OCI-LY7 (cell line): ENCODE results near the gene CR2. TPM values are rescaled to one million over a fixed set of nuclear protein-coding genes. Genes with fewer than 3 reads are reported as not detected.

Experiments
- BruUV-seq: library from RNA; stranded (reverse); fragments of 400-500 nt; replicated peaks from 2 replicates; lab custom pipeline; 2021; lab: Mats Ljungman, UMichigan
- CTCF ChIA-PET: fragments of 300-600 bp; sonication (Branson Sonifier 250); formaldehyde crosslinking; loops from one replicate; lab custom pipeline; 2022; ENCODE audit warnings: antibody characterized with exemption; ENCODE audit not compliant: unreplicated experiment; lab: Charles Lee
- POLR2A ChIA-PET: fragments of 300-600 bp; sonication (Branson Sonifier 250); formaldehyde crosslinking; loops from one replicate; lab custom pipeline; 2022; ENCODE audit warnings: antibody characterized with exemption; lab: Charles Lee
- DNase-seq: peaks from one replicate; pipeline ENCODE4 v3.0.0-alpha.2; 2015; ENCODE audit warnings: low spot score
- H2AFZ ChIP-seq: fragments of 200-600 bp; sonication (generic), shearing (Covaris generic); 2 replicates; pipeline ENCODE4 v1.6.1; 2014; ENCODE audit warnings: mild to moderate bottlenecking, antibody characterized with exemption, low read length, moderate library complexity
- H3K27ac ChIP-seq: fragments of 200-600 bp; sonication (generic); 2 replicates; pipeline ENCODE4 v1.5.1; 2014; ENCODE audit warnings: mixed run types, low read depth, mild to moderate bottlenecking, moderate library complexity, low read length, inconsistent platforms; ENCODE audit not compliant: poor library complexity, severe bottlenecking
- H3K36me3 ChIP-seq: fragments of 200-600 bp; sonication (generic); 2 replicates; pipeline ENCODE4 v1.6.1; 2014; ENCODE audit warnings: mild to moderate bottlenecking, antibody characterized with exemption, low read length, moderate library complexity, mixed read lengths; ENCODE audit not compliant: insufficient read depth
- H3K4me1 ChIP-seq: fragments of 200-600 bp; sonication (generic); 2 replicates; pipeline ENCODE4 v1.5.1; 2014; ENCODE audit warnings: mild to moderate bottlenecking, low read length; ENCODE audit not compliant: insufficient read depth, poor library complexity, severe bottlenecking
- H3K4me2 ChIP-seq: fragments of 200-600 bp; sonication (generic); 2 replicates; pipeline ENCODE4 v1.6.1; 2014; ENCODE audit warnings: mild to moderate bottlenecking, low read length
- H3K4me3 ChIP-seq: fragments of 200-600 bp; sonication (generic); 2 replicates; pipeline ENCODE4 v1.5.1; 2014; ENCODE audit warnings: mild to moderate bottlenecking, low read depth, low read length; ENCODE audit not compliant: poor library complexity, severe bottlenecking
- H3K79me2 ChIP-seq: fragments of 200-600 bp; sonication (generic); 2 replicates; pipeline ENCODE4 v1.6.1; 2016; ENCODE audit warnings: low read depth, mild to moderate bottlenecking, low read length, moderate library complexity, mixed read lengths; ENCODE audit not compliant: insufficient read depth
- H3K9me2 ChIP-seq: fragments of 200-600 bp; sonication (generic); 2 replicates; pipeline ENCODE4 v1.6.1; 2016; ENCODE audit warnings: mild to moderate bottlenecking, low read length, mixed read lengths; ENCODE audit not compliant: insufficient read depth
- H3K9me3 ChIP-seq: fragments of 200-600 bp; sonication (generic); 2 replicates; pipeline ENCODE4 v1.6.1; 2014; ENCODE audit warnings: mild to moderate bottlenecking, mixed run types, low read length, mixed read lengths
- H4K20me1 ChIP-seq: fragments of 200-600 bp; sonication (generic); 2 replicates; pipeline ENCODE4 v1.6.1; 2014; ENCODE audit warnings: mild to moderate bottlenecking, antibody characterized with exemption, low read length, moderate library complexity, mixed read lengths; ENCODE audit not compliant: insufficient read depth
- CTCF ChIP-seq: fragments of 200-600 bp; sonication (generic); conservative IDR thresholded peaks from 2 replicates; pipeline ENCODE4 v1.5.1; 2014; ENCODE audit warnings: mild to moderate bottlenecking, antibody characterized with exemption, low read length, moderate library complexity, mixed read lengths
- EZH2phosphoT487 ChIP-seq: fragments of 200-600 bp; sonication (generic); IDR thresholded peaks from 2 replicates; pipeline ENCODE4 v1.6.1; 2018; ENCODE audit warnings: low read depth, borderline replicate concordance, mild to moderate bottlenecking, mixed run types, antibody characterized with exemption, low read length, moderate library complexity, mixed read lengths
- intact Hi-C: fragments of 100-400 bp; cut with micrococcal nuclease; formaldehyde crosslinking; loops from one replicate; pipeline ENCODE4 v1.10.0; 2022; ENCODE audit not compliant: unreplicated experiment
- total RNA-seq, 2 experiments: library from RNA; depleted of rRNA in 1 of 2; stranded (reverse); fragments of >200 nt in 1 of 2; shearing (Covaris generic) in 1 of 2; gene quantifications; 2 replicates each; pipeline ENCODE4 v1.2.3, GENCODE V29; 2014 to 2022

The CR2 gene
- total RNA-seq, 2 experiments from 2014 or later: 4.4 to 13.5 TPM

- H4K20me1 ChIP-seq: no peaks in the 10 kb centered on the region
- H3K36me3 ChIP-seq: no peaks in the 10 kb centered on the region; the same call in 1 of the 2 replicates
- no peak overlapping the region for H3K4me2 ChIP-seq
- H3K9me3 ChIP-seq: peaks cover 22% of the 10 kb centered on the region; the same call in 1 of the 2 replicates
- no peak overlapping the region for H2AFZ ChIP-seq
- no peaks in the 10 kb centered on the region for H3K79me2 ChIP-seq
- no peak overlapping the region for H3K27ac ChIP-seq
- DNase-seq: no peak
- H3K4me3 ChIP-seq: no peak overlapping the region
- BruUV-seq: no TSS peak
- CTCF ChIA-PET: no interaction called here
- peaks cover 42% of the 10 kb centered on the region for H3K4me1 ChIP-seq
- TF ChIP-seq EZH2phosphoT487: no peak
- TF ChIP-seq CTCF: no peak
- no peaks in the 10 kb centered on the region for H3K9me2 ChIP-seq
- POLR2A ChIA-PET: interaction anchor here (1.4 to 1.5 kb wide), 3 partner anchors 21 to 50 kb away, joined by 4 to 5 read pairs (median 4); no protein-coding TSS in a partner anchor
- intact Hi-C loops: no loop called here
Measured at GRCh38 chr1:207428783-207429182, 25.3 kb upstream of the CR2 start.

GRCh38 chr1:207429963-207430362 is 24.2 kb upstream of the CR2 start:
- intact Hi-C loops: no loop called here
- no TSS peak for BruUV-seq
- H3K79me2 ChIP-seq: no peaks in the 10 kb centered on the region
- peaks cover 22% of the 10 kb centered on the region; the same call in 1 of the 2 replicates for H3K9me3 ChIP-seq
- H3K27ac ChIP-seq: peak overlapping the region; percentile 69
- ChIA-PET POLR2A (interaction anchor here (0.6 to 0.7 kb wide), 2 partner anchors 18 to 42 kb away, joined by 3 read pairs; no protein-coding TSS in a partner anchor), CTCF (no interaction called here)
- peak overlapping the region; percentile 11; the same call in 1 of the 2 replicates for H2AFZ ChIP-seq
- peak overlapping the region; percentile 71 for H3K4me2 ChIP-seq
- H3K4me3 ChIP-seq: no peak overlapping the region
- TF ChIP-seq CTCF: no peak
- TF ChIP-seq EZH2phosphoT487: no peak
- H3K36me3 ChIP-seq: no peaks in the 10 kb centered on the region; the same call in 1 of the 2 replicates
- no peak for DNase-seq
- H3K4me1 ChIP-seq: peaks cover 42% of the 10 kb centered on the region
- no peaks in the 10 kb centered on the region for H3K9me2 ChIP-seq
- H4K20me1 ChIP-seq: no peaks in the 10 kb centered on the region

GRCh38 chr1:207430602-207431001 is 23.5 kb upstream of the CR2 start:
- TF ChIP-seq CTCF (no peak), EZH2phosphoT487 (no peak)
- Histone ChIP-seq H3K4me2 (peak overlapping the region; percentile 71), H3K9me3 (peaks cover 22% of the 10 kb centered on the region; the same call in 1 of the 2 replicates), H3K36me3 (no peaks in the 10 kb centered on the region; the same call in 1 of the 2 replicates), H3K79me2 (no peaks in the 10 kb centered on the region), H2AFZ (peak overlapping the region; percentile 11; the same call in 1 of the 2 replicates), H4K20me1 (no peaks in the 10 kb centered on the region), H3K4me1 (peaks cover 42% of the 10 kb centered on the region), H3K9me2 (no peaks in the 10 kb centered on the region), H3K4me3 (no peak overlapping the region), H3K27ac (peak overlapping the region; percentile 69)
- CTCF ChIA-PET: no interaction called here
- no TSS peak for BruUV-seq
- intact Hi-C loops: loop anchor here (1.0 kb wide), 1 partner anchor 24 kb away; the partner anchor contains the start of gene CR2
- peak; percentile 51 for DNase-seq
- POLR2A ChIA-PET: interaction anchor here (0.7 to 1.6 kb wide), 7 partner anchors 9 to 378 kb away, joined by 3 to 8 read pairs (median 3); partner anchors contain the start of gene PFKFB2
